Endothelial cell of umbilical vein (primary cell): ENCODE data around the gene FYN.

ENCODE experiments used
- EZH2 ChIP-seq: IDR thresholded peaks from 2 replicates; pipeline ENCODE4 v1.6.1; 2012; ENCODE audit warnings: borderline replicate concordance, low read depth, mild to moderate bottlenecking, moderate library complexity, low read length, inconsistent platforms; ENCODE audit not compliant: severe bottlenecking
- FOS ChIP-seq: IDR thresholded peaks from 2 replicates; pipeline ENCODE4 v1.6.1; 2011; ENCODE audit warnings: mild to moderate bottlenecking, low read length, moderate library complexity, borderline replicate concordance; ENCODE audit not compliant: insufficient read depth
- GATA2 ChIP-seq: IDR thresholded peaks from 2 replicates; pipeline ENCODE4 v1.7.0; 2011; ENCODE audit warnings: low read depth, mild to moderate bottlenecking, moderate library complexity, mixed read lengths, low read length; ENCODE audit not compliant: insufficient read length, insufficient read depth
- JUN ChIP-seq: IDR thresholded peaks from 2 replicates; pipeline ENCODE4 v1.6.1; 2011; ENCODE audit warnings: borderline replicate concordance, low read depth; ENCODE audit not compliant: insufficient read length, insufficient read depth
- MAX ChIP-seq: IDR thresholded peaks from 2 replicates; pipeline ENCODE4 v1.6.1; 2011; ENCODE audit not compliant: insufficient read depth, insufficient read length
- POLR2A ChIP-seq: IDR thresholded peaks from 2 replicates; pipeline ENCODE4 v1.6.1; 2012; ENCODE audit warnings: low read depth, mild to moderate bottlenecking, control low read depth, low read length
- POLR2AphosphoS5 ChIP-seq: IDR thresholded peaks from 2 replicates; pipeline ENCODE4 v1.6.1; 2012; ENCODE audit warnings: low read depth, mild to moderate bottlenecking, control low read depth, low read length, moderate library complexity; ENCODE audit not compliant: insufficient read depth
- TF ChIP-seq, protein P1 (sequence below), 2 donors: IDR thresholded peaks; 1 replicate in 1 of 2; 2 replicates in 1 of 2; pipeline ENCODE4 v1.5.1; 2011; ENCODE audit warnings: low read length in 2 of 2, mild to moderate bottlenecking in 2 of 2, moderate library complexity in 2 of 2, control low read depth in 1 of 2, inconsistent platforms in 1 of 2, low read depth in 1 of 2; ENCODE audit not compliant: insufficient read depth in 1 of 2; ENCODE audit errors: extremely low read depth in 1 of 2

DNA sequence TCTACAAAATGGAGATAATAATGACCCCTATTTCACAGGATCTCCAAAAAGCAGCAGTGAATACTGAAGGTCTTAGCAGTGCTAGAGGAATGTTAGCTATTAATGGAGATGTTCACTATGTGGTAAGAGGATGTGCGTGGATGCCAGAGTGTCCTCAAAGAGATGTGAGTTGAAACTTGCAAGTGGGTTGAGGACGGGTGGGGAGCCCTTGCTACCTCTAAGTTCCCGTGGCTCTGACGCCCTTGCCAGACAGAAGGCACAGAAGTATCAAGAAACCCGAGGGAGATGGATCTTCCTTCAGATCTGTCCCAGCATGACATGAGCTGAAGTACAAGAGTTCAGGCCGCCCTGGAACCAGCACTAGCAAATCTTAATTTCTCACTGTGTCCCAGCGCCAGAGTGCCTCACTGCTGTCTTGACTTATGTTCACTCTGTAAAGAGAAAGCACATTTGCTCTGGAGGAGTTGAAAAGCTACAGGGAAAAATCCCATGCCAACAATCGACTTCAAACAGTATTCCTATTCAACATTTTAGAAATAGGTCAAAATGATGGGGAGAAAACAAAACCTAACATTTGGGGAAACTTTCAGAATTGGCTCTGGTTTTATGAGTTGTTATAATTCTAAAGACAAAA lies 59.5 kb downstream of the FYN start:
- TF ChIP-seq, protein P1, sequence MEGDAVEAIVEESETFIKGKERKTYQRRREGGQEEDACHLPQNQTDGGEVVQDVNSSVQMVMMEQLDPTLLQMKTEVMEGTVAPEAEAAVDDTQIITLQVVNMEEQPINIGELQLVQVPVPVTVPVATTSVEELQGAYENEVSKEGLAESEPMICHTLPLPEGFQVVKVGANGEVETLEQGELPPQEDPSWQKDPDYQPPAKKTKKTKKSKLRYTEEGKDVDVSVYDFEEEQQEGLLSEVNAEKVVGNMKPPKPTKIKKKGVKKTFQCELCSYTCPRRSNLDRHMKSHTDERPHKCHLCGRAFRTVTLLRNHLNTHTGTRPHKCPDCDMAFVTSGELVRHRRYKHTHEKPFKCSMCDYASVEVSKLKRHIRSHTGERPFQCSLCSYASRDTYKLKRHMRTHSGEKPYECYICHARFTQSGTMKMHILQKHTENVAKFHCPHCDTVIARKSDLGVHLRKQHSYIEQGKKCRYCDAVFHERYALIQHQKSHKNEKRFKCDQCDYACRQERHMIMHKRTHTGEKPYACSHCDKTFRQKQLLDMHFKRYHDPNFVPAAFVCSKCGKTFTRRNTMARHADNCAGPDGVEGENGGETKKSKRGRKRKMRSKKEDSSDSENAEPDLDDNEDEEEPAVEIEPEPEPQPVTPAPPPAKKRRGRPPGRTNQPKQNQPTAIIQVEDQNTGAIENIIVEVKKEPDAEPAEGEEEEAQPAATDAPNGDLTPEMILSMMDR (IDR thresholded peaks at IDR 0.05; ENCODE audit: extremely low read depth in 1 of 2, insufficient read depth in 1 of 2, low read depth in 1 of 2, low read length in 2 of 2) = no peak
- TF ChIP-seq POLR2A (no peak), POLR2AphosphoS5 (no peak), EZH2 (no peak), MAX (no peak), JUN (no peak), FOS (no peak), GATA2 (no peak)
